HepG2 (cell line): ENCODE data around the gene YY1. TPM values are rescaled to one million over a fixed set of nuclear protein-coding genes. Genes with fewer than 3 reads are reported as not detected.

Experiments used
- ATAC-seq: fragments of 200-7000 bp; cut with Tn5 transposase; 3 replicates; pipeline ENCODE4 v1.9.1; 2020; ENCODE audit warnings: mild to moderate bottlenecking, moderate library complexity
- BruUV-seq: library from RNA; stranded (reverse); fragments of 400-500 nt; replicated peaks from 2 replicates; lab custom pipeline; 2021; lab: Mats Ljungman, UMichigan
- CTCF ChIA-PET: fragments of 300-600 bp; formaldehyde crosslinking; extraction: SDS; loops from one replicate; lab custom pipeline; 2021; ENCODE audit warnings: low total read pairs, inconsistent platforms, low intra/inter-chr PET ratio; lab: Yijun Ruan, JAX
- POLR2A ChIA-PET: fragments of 350-600 bp; sonication (Branson Sonifier 250); formaldehyde crosslinking; loops from one replicate; lab custom pipeline; 2020; ENCODE audit warnings: antibody characterized with exemption, inconsistent platforms; lab: Yijun Ruan, JAX
- DNase-seq: peaks from one replicate; pipeline ENCODE4 v3.0.0-alpha.2; 2015; ENCODE audit warnings: low spot score
- FAIRE-seq: peaks from 3 replicates; lab custom pipeline; 2011; peaks lifted over from hg19 to GRCh38; lab: Jason Lieb, UNC
- H2AFZ ChIP-seq: one replicate; pipeline ENCODE4 v1.6.1; 2011; ENCODE audit warnings: low read length, inconsistent platforms
- H3K27ac ChIP-seq: fragments of 300-600 bp; 3 replicates; pipeline ENCODE4 v1.8.0; 2011; ENCODE audit warnings: mixed run types, mild to moderate bottlenecking, mixed read lengths, low read length, inconsistent platforms; ENCODE audit not compliant: insufficient read depth; ENCODE audit errors: extremely low read length
- H3K27me3 ChIP-seq, 2 experiments: fragments of 200-600 bp in 1 of 2; 2 replicates in 1 of 2; 3 replicates in 1 of 2; pipeline versions ENCODE4 v1.6.0 to v1.8.0; 2011; ENCODE audit warnings: low read length in 2 of 2, mild to moderate bottlenecking in 2 of 2, moderate library complexity in 2 of 2, inconsistent platforms in 1 of 2; ENCODE audit not compliant: insufficient read depth in 2 of 2, control insufficient read depth in 1 of 2
- H3K36me3 ChIP-seq, 2 experiments: fragments of 200-600 bp in 1 of 2; replicated peaks in 1 of 2; 2 replicates in 1 of 2; 3 replicates in 1 of 2; pipeline versions ENCODE4 v1.5.1 to v1.8.0; 2011; ENCODE audit warnings: low read length in 2 of 2, inconsistent platforms in 1 of 2; ENCODE audit not compliant: insufficient read depth in 2 of 2, control insufficient read depth in 1 of 2
- H3K4me1 ChIP-seq: 2 replicates; pipeline ENCODE4 v1.5.1; 2012; ENCODE audit warnings: low read length, inconsistent platforms; ENCODE audit not compliant: insufficient read depth
- H3K4me2 ChIP-seq: 2 replicates; pipeline ENCODE4 v1.6.0; 2011; ENCODE audit warnings: low read depth, low read length, inconsistent platforms
- H3K4me3 ChIP-seq, 3 experiments: fragments of 200-600 bp in 1 of 3; sonication (generic), shearing (Covaris generic) in 1 of 3; replicated peaks in 1 of 3; 2 replicates each; pipeline ENCODE4 v1.5.1; 2011 to 2016; ENCODE audit warnings: low read length in 3 of 3, inconsistent platforms in 2 of 3, low read depth in 2 of 3, mild to moderate bottlenecking in 2 of 3, control low read depth in 1 of 3, mixed read lengths in 1 of 3; ENCODE audit not compliant: insufficient read depth in 1 of 3
- H3K79me2 ChIP-seq: one replicate; pipeline ENCODE4 v1.6.1; 2011; ENCODE audit warnings: low read length, inconsistent platforms; ENCODE audit not compliant: insufficient read depth
- H3K9ac ChIP-seq: 2 replicates; pipeline ENCODE4 v1.6.0; 2011; ENCODE audit warnings: mild to moderate bottlenecking, low read depth, low read length, inconsistent platforms; ENCODE audit not compliant: insufficient read depth
- H3K9me3 ChIP-seq: 2 replicates; pipeline ENCODE4 v1.5.1; 2012; ENCODE audit warnings: mild to moderate bottlenecking, low read length
- H4K20me1 ChIP-seq: 2 replicates; pipeline ENCODE4 v1.6.0; 2011; ENCODE audit warnings: inconsistent platforms, mild to moderate bottlenecking, low read length, moderate library complexity; ENCODE audit not compliant: insufficient read depth
- ADNP ChIP-seq: sonication (generic); formaldehyde crosslinking; IDR thresholded peaks from 2 replicates; pipeline ENCODE4 v1.4.0; 2020; ENCODE audit warnings: missing genetic modification reagents
- ARID2 ChIP-seq: sonication (generic); formaldehyde crosslinking; IDR thresholded peaks from 2 replicates; pipeline ENCODE4 v1.8.1; 2022; ENCODE audit warnings: mild to moderate bottlenecking, missing genetic modification reagents, borderline replicate concordance
- ARNT ChIP-seq: fragments of 450-650 bp; IDR thresholded peaks from 2 replicates; pipeline ENCODE4 v1.6.1; 2017
- HNRNPL ChIP-seq: fragments of 200-400 bp; formaldehyde crosslinking; IDR thresholded peaks from 2 replicates; pipeline ENCODE4 v1.6.1; 2017; ENCODE audit warnings: mild to moderate bottlenecking, low read depth, low read length
- HOXA3 ChIP-seq: sonication (generic); formaldehyde crosslinking; IDR thresholded peaks from 2 replicates; pipeline ENCODE4 v1.5.0; 2020; ENCODE audit warnings: missing genetic modification reagents
- KDM5B ChIP-seq: sonication (generic); formaldehyde crosslinking; IDR thresholded peaks from 2 replicates; pipeline ENCODE4 v1.4.0; 2020; ENCODE audit warnings: missing genetic modification reagents, mild to moderate bottlenecking, borderline replicate concordance
- MAZ ChIP-seq, 2 experiments: sonication (generic) in 1 of 2; formaldehyde crosslinking in 1 of 2; IDR thresholded peaks; 2 replicates each; pipeline versions ENCODE4 v1.5.0 to v1.6.1; 2012 to 2020; ENCODE audit warnings: low read depth in 2 of 2, mild to moderate bottlenecking in 2 of 2, borderline replicate concordance in 1 of 2, improper control_type of control experiment in 1 of 2, low read length in 1 of 2, missing genetic modification reagents in 1 of 2, moderate library complexity in 1 of 2
- NR2F6 ChIP-seq, 2 experiments: IDR thresholded peaks; 2 replicates each; pipeline ENCODE4 v1.6.1; 2016; ENCODE audit warnings: antibody characterized with exemption in 1 of 2, mild to moderate bottlenecking in 1 of 2
- PHF5A ChIP-seq: IDR thresholded peaks from one replicate; pipeline ENCODE4 v1.6.1; 2018; ENCODE audit warnings: low read depth, missing genetic modification reagents; ENCODE audit not compliant: unreplicated experiment
- PRPF4 ChIP-seq: fragments of 200-400 bp; formaldehyde crosslinking; IDR thresholded peaks from 2 replicates; pipeline ENCODE4 v1.6.1; 2016; ENCODE audit warnings: low read length, low read depth; ENCODE audit not compliant: poor library complexity, severe bottlenecking
- RORA ChIP-seq: sonication (generic); formaldehyde crosslinking; IDR thresholded peaks from 2 replicates; pipeline ENCODE4 v1.5.0; 2020; ENCODE audit warnings: mild to moderate bottlenecking, missing genetic modification reagents, moderate library complexity
- SUZ12 ChIP-seq: fragments of 150-350 bp; IDR thresholded peaks from 2 replicates; pipeline ENCODE4 v1.6.1; 2014; ENCODE audit warnings: low read depth, low read length
- TSC22D2 ChIP-seq: sonication (generic); formaldehyde crosslinking; IDR thresholded peaks from 2 replicates; pipeline ENCODE4 v1.5.1; 2020; ENCODE audit warnings: missing genetic modification reagents, mild to moderate bottlenecking, borderline replicate concordance
- ZC3H4 ChIP-seq: sonication (generic); formaldehyde crosslinking; IDR thresholded peaks from 2 replicates; pipeline ENCODE4 v1.4.0; 2020; ENCODE audit warnings: missing genetic modification reagents, borderline replicate concordance
- ZIK1 ChIP-seq: sonication (generic); formaldehyde crosslinking; IDR thresholded peaks from 2 replicates; pipeline ENCODE4 v1.5.0; 2020; ENCODE audit warnings: mild to moderate bottlenecking, low read depth, missing genetic modification reagents, borderline replicate concordance
- ZNF564 ChIP-seq: sonication (generic); formaldehyde crosslinking; IDR thresholded peaks from 2 replicates; pipeline ENCODE4 v1.8.1; 2023; ENCODE audit warnings: mild to moderate bottlenecking, missing genetic modification reagents
- ZNF772 ChIP-seq: sonication (generic); formaldehyde crosslinking; IDR thresholded peaks from 2 replicates; pipeline ENCODE4 v1.5.0; 2020; ENCODE audit warnings: mild to moderate bottlenecking, missing genetic modification reagents
- ZNF781 ChIP-seq: sonication (generic); formaldehyde crosslinking; IDR thresholded peaks from 2 replicates; pipeline ENCODE4 v1.5.1; 2020; ENCODE audit warnings: borderline replicate concordance, mild to moderate bottlenecking, missing genetic modification reagents; ENCODE audit errors: not compliant biosample characterization
- WGBS: methylation state at CpG from one replicate; pipeline ENCODE4 v1.1.6; 2017; ENCODE audit warnings: low lambda C conversion rate; 5-methylcytosine and 5-hydroxymethylcytosine counted together
- in situ Hi-C: cut with HindIII; loops from 2 replicates; pipeline ENCODE4 v1.10.0; 2017; ENCODE audit warnings: low pct_unique_long_range_greater_than_20kb; ENCODE audit not compliant: extremely low pct_ligation_motif_present
- intact Hi-C: fragments of 100-400 bp; cut with micrococcal nuclease; formaldehyde crosslinking; loops from one replicate; pipeline ENCODE4 v1.10.0; 2022; ENCODE audit not compliant: unreplicated experiment
- polyA plus RNA-seq, 8 experiments: library from polyadenylated mRNA; depleted of rRNA in 3 of 8; stranded (reverse) in 7 of 8; unstranded in 1 of 8; fragments of >200 nt; fragmentation: Illumina TruSeq in 4 of 8; extraction: Trizol in 4 of 8; gene quantifications; 2 replicates each; pipeline versions ENCODE4 v1.2.1 to v1.2.3, GENCODE V29; 2011 to 2016; ENCODE audit warnings: low read depth in 4 of 8, missing spikeins in 1 of 8, mixed read lengths in 1 of 8; ENCODE audit not compliant: insufficient read depth in 1 of 8
- total RNA-seq, 5 experiments: library from RNA; depleted of rRNA; stranded (reverse); fragments of >200 nt; fragmentation: Illumina TruSeq; extraction: Trizol; gene quantifications; 2 replicates each; pipeline ENCODE4 v1.2.3, GENCODE V29; 2016; ENCODE audit warnings: low read depth in 1 of 5
- TF ChIP-seq, protein P1 (sequence below): sonication (generic); formaldehyde crosslinking; IDR thresholded peaks from 2 replicates; pipeline ENCODE4 v1.4.0; 2020; ENCODE audit warnings: missing genetic modification reagents

Gene YY1
- total and polyA plus RNA-seq, 2 of the 13 experiments (the other 11 are each of a cell fraction or from before 2014, with no cell fraction given): 29.4 to 68.1 TPM

DNA sequence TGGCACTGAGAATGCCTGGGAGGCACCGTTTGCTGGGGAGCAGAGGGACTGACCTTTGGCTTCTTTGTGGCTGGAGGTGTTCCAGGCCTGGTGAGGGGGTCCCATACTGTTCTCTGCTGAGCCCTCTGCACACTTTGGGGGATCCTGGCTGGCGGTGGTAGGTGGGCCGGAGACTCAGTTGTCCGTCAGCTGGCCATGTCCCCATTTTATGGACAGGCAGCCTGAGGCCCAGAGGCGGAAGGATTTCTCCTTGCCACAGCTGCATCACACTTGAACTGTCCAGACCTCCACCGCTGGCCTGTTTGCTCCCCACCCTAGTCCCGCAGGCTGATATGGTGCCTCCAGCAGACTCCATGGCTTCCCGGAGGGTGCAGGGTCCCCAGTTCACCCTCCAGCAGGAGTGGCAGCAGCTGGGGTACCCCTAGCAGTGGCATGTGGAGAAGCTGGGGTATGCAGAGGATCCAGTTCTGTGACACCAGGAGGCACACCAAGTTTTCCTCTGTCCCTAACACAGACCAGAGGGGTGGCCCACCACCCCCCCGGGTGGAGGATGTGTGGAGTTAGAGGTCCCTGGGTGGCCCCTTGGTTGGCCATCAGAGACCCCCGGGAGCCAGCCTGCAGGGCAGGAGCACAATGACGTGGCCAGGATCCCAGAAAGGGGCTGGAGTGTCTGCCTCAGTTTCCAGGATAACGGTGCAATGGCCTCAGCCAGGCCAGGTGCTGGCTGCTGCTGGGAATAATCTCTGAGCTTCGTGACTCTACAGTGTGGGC lies 52.5 kb downstream of the YY1 start (continued):
- no peak for TF ChIP-seq ARID2 (CRISPR knock-in tag)
- no peak for TF ChIP-seq RORA (CRISPR knock-in tag)
- no peak for TF ChIP-seq NR2F6 (IDR thresholded peaks at IDR 0.05)
- no peak for TF ChIP-seq NR2F6 (CRISPR knock-in tag; IDR thresholded peaks at IDR 0.05)
- TF ChIP-seq ZIK1 (CRISPR knock-in tag): 0 out of 2 replicates have a peak, but pooled peaks have one; percentile 8
- no peak for TF ChIP-seq ZC3H4
- no peak for TF ChIP-seq SUZ12
- TF ChIP-seq, all 625 proteins: peak for 17

DNA sequence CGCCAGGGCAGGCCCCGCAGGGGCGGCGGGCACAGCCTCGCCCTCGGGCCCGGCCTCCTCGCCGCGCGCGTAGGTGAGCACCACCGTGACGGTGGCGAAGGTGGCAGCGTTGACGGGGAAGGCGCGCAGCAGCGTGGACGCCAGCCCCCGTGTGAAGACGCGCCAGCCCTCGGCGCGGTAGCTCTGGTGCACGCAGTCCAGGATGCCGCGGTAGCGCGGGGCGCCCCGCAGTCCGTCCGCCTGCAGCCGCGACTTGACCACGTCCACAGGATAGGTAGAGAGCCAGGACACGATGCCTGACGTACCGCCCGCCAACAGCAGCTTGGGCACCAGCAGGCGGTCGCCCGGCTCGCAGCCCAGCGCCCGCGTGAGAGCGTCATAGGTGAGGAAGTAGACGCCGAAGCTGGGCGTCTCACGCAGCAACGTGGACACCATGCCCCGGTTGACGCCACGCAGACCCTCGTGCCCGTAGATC lies 53.4 kb downstream of the YY1 start:
- ATAC-seq: no peak
- DNase-seq: no peak
- H3K9me3 ChIP-seq: no peaks in the 10 kb centered on the region

More for the DNA sequence above, 53.4 kb downstream of the YY1 start:
- POLR2A ChIA-PET: no interaction called here
- no peak overlapping the region for H3K4me2 ChIP-seq
- H3K4me1 ChIP-seq: peaks cover 59% of the 10 kb centered on the region
- H3K9ac ChIP-seq: no peak overlapping the region
- H4K20me1 ChIP-seq: no peaks in the 10 kb centered on the region
- H2AFZ ChIP-seq: no peak overlapping the region
- H3K36me3 ChIP-seq: no peaks in the 10 kb centered on the region; a peak in 1 of 5 replicates
- intact Hi-C loops (no loop called here), in situ Hi-C loops (no loop called here)
- H3K4me3 ChIP-seq: no peak overlapping the region
- FAIRE-seq: no peak
- WGBS: 97% methylated on average over 53 of the region's 61 CpGs
- H3K79me2 ChIP-seq: no peaks in the 10 kb centered on the region
- BruUV-seq: no TSS peak
- H3K27ac ChIP-seq: no peak overlapping the region
- CTCF ChIA-PET: no interaction called here
- no peaks in the 10 kb centered on the region for H3K27me3 ChIP-seq
- TF ChIP-seq PHF5A (CRISPR knock-in tag) (no peak), HNRNPL (0 out of 2 replicates have a peak, but pooled peaks have one; percentile 16), ZNF781 (CRISPR knock-in tag) (no peak), ARNT (no peak), KDM5B (no peak), ADNP (CRISPR knock-in tag) (no peak), TSC22D2 (CRISPR knock-in tag) (no peak), MAZ (IDR thresholded peaks at IDR 0.05; ENCODE audit: borderline replicate concordance, low read depth, low read length) (no peak), MAZ (CRISPR knock-in tag; IDR thresholded peaks at IDR 0.05; ENCODE audit: low read depth) (no peak), HOXA3 (CRISPR knock-in tag) (peak; percentile 48), ZNF564 (CRISPR knock-in tag) (no peak), ZNF772 (no peak), PRPF4 (no peak)
- TF ChIP-seq, protein P1, sequence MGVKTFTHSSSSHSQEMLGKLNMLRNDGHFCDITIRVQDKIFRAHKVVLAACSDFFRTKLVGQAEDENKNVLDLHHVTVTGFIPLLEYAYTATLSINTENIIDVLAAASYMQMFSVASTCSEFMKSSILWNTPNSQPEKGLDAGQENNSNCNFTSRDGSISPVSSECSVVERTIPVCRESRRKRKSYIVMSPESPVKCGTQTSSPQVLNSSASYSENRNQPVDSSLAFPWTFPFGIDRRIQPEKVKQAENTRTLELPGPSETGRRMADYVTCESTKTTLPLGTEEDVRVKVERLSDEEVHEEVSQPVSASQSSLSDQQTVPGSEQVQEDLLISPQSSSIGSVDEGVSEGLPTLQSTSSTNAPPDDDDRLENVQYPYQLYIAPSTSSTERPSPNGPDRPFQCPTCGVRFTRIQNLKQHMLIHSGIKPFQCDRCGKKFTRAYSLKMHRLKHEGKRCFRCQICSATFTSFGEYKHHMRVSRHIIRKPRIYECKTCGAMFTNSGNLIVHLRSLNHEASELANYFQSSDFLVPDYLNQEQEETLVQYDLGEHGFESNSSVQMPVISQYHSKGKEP (CRISPR knock-in tag): no peak
